ENCODE data around the gene TBC1D14. TPM values are rescaled to one million over a fixed set of nuclear protein-coding genes. Genes with fewer than 3 reads are reported as not detected.
"Not testable (repeated sequence)": the region's sequence is repeated elsewhere in the genome, so short reads cannot be mapped to it uniquely, and the experiment has no call there.

The TBC1D14 gene
- total and polyA plus RNA-seq, 11 donors: 9.8 to 51.0 (median 34.3) TPM

DNA sequence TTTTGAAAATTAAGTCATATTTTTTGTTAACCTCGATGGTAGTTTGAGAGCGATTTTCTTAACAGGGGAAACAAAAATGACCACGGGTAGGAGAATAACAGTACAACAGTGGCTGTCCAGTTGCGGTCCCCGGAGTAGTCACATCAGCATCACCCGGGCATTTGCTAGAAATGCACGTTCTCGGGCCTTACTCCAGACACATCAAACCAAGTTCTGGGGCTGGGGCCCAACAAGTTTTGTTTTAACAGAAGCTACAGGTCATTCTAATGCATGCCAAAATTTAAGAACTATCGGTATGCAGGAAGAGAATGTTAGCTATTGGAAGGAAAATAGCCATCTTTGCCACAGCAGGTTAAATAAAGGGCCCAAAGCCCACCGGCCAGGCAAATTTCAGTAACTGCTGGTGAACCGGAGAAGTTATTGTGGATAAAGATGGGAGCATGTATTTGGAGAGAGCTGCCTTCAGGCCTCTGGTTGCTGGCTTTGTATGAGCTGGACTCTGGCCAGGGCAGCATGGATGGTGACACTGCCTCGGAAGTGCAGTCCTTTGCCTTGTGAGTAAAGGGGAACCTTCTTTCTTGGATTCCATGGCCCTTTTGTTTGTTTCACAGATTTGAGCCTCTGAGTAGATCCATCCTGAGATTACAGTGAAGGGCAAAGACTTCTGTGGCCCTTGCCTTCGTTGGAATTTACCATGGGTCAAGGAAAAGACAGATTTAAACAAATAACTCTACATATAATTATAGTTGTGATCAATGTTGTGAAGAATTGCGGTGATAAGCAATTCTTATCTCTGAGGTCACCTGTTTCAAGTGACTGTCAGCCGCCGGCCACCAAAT lies 62.1 kb downstream of the TBC1D14 start:
- no peak for TF ChIP-seq POLR2A (IDR thresholded peaks at IDR 0.05)
- TF ChIP-seq, protein P1, sequence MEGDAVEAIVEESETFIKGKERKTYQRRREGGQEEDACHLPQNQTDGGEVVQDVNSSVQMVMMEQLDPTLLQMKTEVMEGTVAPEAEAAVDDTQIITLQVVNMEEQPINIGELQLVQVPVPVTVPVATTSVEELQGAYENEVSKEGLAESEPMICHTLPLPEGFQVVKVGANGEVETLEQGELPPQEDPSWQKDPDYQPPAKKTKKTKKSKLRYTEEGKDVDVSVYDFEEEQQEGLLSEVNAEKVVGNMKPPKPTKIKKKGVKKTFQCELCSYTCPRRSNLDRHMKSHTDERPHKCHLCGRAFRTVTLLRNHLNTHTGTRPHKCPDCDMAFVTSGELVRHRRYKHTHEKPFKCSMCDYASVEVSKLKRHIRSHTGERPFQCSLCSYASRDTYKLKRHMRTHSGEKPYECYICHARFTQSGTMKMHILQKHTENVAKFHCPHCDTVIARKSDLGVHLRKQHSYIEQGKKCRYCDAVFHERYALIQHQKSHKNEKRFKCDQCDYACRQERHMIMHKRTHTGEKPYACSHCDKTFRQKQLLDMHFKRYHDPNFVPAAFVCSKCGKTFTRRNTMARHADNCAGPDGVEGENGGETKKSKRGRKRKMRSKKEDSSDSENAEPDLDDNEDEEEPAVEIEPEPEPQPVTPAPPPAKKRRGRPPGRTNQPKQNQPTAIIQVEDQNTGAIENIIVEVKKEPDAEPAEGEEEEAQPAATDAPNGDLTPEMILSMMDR (IDR thresholded peaks at IDR 0.05): no peak
- Histone ChIP-seq H3K4me1 (peaks cover 0 to 24% (median 0%) of the 10 kb centered on the region in 12 donors), H3K36me3 (peaks cover 0 to 51% (median 7%) of the 10 kb centered on the region in 9 donors), H3K27ac (peak overlapping the region in 1 of 12 donors; percentile 24), H3K4me3 (no peak overlapping the region), H3K27me3 (no peaks in the 10 kb centered on the region), H3K9me3 (no peaks in the 10 kb centered on the region)
- DNase-seq: peak in 2 of 5 donors; percentile 58 to 60
- no peak for ATAC-seq
- intact Hi-C loops (cut with DNase I): loop anchor here in 5 of 10 donors (5.0 to 10.0 kb wide), 3 partner anchors 96 to 103 kb away; partner anchors contain the start of gene GRPEL1 (in 1 of the 5)
- 81 to 88% (median 84%) methylated on average over 16 of the region's 16 CpGs for WGBS, 4 donors

DNA sequence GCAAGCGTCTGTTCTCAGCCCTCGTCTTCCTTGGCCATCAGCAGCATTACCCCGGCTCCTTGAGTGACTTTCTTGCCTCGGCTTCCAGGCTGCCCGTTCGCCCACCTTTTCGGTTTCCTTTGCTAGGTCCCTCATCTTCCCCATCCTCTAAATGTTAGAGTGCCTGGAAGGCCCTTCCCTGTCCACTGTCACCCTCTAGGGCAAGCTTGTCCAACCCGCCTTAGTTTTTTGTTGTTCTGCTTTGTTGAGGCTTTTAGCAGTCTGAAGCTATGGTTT lies 62.7 kb downstream of the TBC1D14 start:
- Histone ChIP-seq H3K27ac (peak overlapping the region in 1 of 12 donors; percentile 24), H3K36me3 (peaks cover 0 to 49% (median 7%) of the 10 kb centered on the region in 9 donors), H3K4me1 (peaks cover 0 to 24% (median 0%) of the 10 kb centered on the region in 12 donors), H3K27me3 (no peaks in the 10 kb centered on the region), H3K9me3 (no peaks in the 10 kb centered on the region), H3K4me3 (no peak overlapping the region)
- TF ChIP-seq, protein P1 (IDR thresholded peaks at IDR 0.05): no peak
- no peak for TF ChIP-seq POLR2A (IDR thresholded peaks at IDR 0.05)
- DNase-seq (no peak), ATAC-seq (no peak)
- 84 to 98% (median 93%) methylated on average over 8 of the region's 8 CpGs for WGBS, 4 donors
- intact Hi-C loops (cut with DNase I): loop anchor here in 5 of 10 donors (5.0 to 10.0 kb wide), 3 partner anchors 95 to 102 kb away; partner anchors contain the start of gene GRPEL1 (in 1 of the 5)

DNA sequence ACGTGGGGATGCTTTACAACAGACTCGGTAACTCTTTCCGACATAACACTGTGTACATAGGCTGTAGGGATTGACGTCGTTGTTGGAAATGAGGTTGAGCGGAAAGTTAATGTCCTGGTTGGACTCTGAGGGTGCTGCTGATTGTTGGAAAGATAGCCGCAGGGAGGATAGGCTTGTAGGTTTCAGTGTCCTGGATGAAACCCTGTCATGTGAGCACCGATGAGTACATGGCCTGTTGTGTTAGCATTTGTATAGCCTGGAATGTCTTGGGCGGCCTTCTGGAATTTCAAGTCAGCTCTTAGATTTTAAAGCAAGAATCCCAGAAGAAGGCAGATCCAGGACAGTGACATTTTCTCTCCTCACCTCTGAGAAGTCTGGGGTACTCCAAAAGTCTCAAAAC lies 63.3 kb downstream of the TBC1D14 start:
- intact Hi-C loops (cut with DNase I): loop anchor here in 5 of 10 donors (5.0 to 10.0 kb wide), 3 partner anchors 94 to 102 kb away; partner anchors contain the start of gene GRPEL1 (in 1 of the 5)
- Histone ChIP-seq H3K9me3 (no peaks in the 10 kb centered on the region), H3K27ac (no peak overlapping the region), H3K27me3 (no peaks in the 10 kb centered on the region), H3K36me3 (peaks cover 0 to 43% (median 3%) of the 10 kb centered on the region in 9 donors), H3K4me3 (no peak overlapping the region), H3K4me1 (peaks cover 0 to 24% (median 0%) of the 10 kb centered on the region in 12 donors)
- no peak for ATAC-seq
- 89 to 91% (median 90%) methylated on average over 9 of the region's 9 CpGs for WGBS, 4 donors
- no peak for DNase-seq
- TF ChIP-seq POLR2A (IDR thresholded peaks at IDR 0.05): no peak
- TF ChIP-seq, protein P1 (IDR thresholded peaks at IDR 0.05): no peak

DNA sequence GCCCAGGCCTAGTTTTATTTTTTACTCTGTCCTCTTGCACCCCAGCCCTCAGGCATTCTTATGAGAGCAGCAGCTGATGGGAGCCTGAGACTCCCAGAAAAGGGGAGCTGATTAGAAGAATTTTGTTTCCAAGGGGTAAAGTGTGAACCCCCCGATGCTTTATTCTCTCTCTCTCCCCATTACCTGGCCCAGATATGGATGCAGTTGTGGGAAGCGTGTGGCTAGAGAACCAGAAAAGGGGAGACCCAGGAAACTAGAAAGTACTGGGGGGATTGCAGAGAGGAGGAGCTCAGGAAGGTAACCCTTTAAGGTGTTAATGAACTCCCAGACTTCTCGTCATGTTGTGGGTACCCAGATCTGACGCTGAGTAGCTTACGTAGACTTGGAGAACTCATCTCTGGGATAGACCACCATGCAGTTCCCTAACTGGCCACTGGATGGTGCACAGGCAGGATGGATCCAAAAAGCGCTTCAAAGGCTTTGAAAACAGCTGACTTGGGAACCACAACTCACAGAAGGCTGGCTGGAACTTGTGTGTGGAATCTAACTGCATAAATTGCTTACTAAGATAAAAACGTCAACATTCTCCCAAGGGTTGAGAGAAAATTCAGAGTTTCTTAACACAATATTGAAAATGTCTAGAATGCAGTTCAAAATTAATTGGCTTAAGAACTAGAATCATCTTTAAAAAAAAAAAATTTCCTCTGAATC lies 64.7 kb downstream of the TBC1D14 start:
- DNase-seq (peak; percentile 79 to 83 (median 81)), ATAC-seq (peak; percentile 81 to 92 (median 92))
- Histone ChIP-seq H3K27me3 (no peaks in the 10 kb centered on the region), H3K4me3 (no peak overlapping the region), H3K36me3 (peaks cover 0 to 30% (median 0%) of the 10 kb centered on the region in 9 donors), H3K9me3 (no peaks in the 10 kb centered on the region), H3K27ac (peak overlapping the region in 1 of 12 donors; percentile 13), H3K4me1 (peaks cover 0 to 24% (median 0%) of the 10 kb centered on the region in 12 donors)
- intact Hi-C loops (cut with DNase I): loop anchor here in 9 of 10 donors (1.0 to 10.0 kb wide), 7 partner anchors 93 to 101 kb away; partner anchors contain the start of gene GRPEL1 (in 2 of the 9)
- WGBS, 4 donors: 28 to 31% (median 29%) methylated on average over 7 of the region's 7 CpGs
- TF ChIP-seq POLR2A (IDR thresholded peaks at IDR 0.05): no peak
- TF ChIP-seq, protein P1 (IDR thresholded peaks at IDR 0.05): peak; percentile 92 to 98 (median 96)

DNA sequence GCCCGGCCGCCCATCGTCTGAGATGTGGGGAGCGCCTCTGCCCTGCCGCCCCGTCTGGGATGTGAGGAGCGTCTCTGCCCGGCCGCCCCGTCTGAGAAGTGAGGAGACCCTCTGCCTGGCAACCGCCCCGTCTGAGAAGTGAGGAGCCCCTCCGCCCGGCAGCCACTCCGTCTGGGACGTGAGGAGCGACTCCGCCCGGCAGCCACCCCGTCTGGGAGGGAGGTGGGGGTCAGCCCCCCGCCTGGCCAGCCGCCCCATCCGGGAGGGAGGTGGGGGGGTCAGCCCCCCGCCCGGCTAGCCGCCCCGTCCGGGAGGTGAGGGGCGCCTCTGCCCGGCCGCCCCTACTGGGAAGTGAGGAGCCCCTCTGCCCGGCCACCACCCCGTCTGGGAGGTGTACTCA lies 68.2 kb downstream of the TBC1D14 start:
- 96 to 97% (median 96%) methylated on average over 6 to 19 of the region's 33 CpGs; no CpG with 5 or more reads in 1 of the 4 donors for WGBS, 4 donors
- not testable (repeated sequence) for H3K27me3 ChIP-seq, DNase-seq, H3K27ac ChIP-seq, H3K9me3 ChIP-seq, H3K4me3 ChIP-seq, H3K36me3 ChIP-seq, ATAC-seq
- intact Hi-C loops (cut with DNase I): loop anchor here in 1 of 10 donors (10.0 kb wide), 1 partner anchor 97 kb away; no protein-coding TSS in a partner anchor
- H3K4me1 ChIP-seq: peaks cover 0 to 15% (median 0%) of the 10 kb centered on the region in 12 donors

Data from heart left ventricle (tissue), 16 donors.